Fibroblast of the aortic adventitia (primary cell): ENCODE measurements around the gene SERTAD4. TPM values are rescaled to one million over a fixed set of nuclear protein-coding genes. Genes with fewer than 3 reads are reported as not detected.

Experiments used
- DNase-seq: peaks from one replicate; pipeline ENCODE4 v3.0.0-alpha.2; 2010; ENCODE audit warnings: low read depth
- H3K4me3 ChIP-seq: 2 replicates; pipeline ENCODE4 v1.5.1; 2011; ENCODE audit warnings: low read depth, mild to moderate bottlenecking, control low read depth, low read length, moderate library complexity
- CTCF ChIP-seq: IDR thresholded peaks from 2 replicates; pipeline ENCODE4 v1.5.1; 2011; ENCODE audit warnings: mild to moderate bottlenecking, low read length, control low read depth, inconsistent platforms; ENCODE audit not compliant: insufficient read depth
- total RNA-seq: library from RNA; depleted of rRNA; stranded (reverse); fragments of >200 nt; gene quantifications from 2 replicates; pipeline ENCODE4 v1.2.3, GENCODE V29; 2012; ENCODE audit warnings: low replicate concordance

Gene SERTAD4
- total RNA-seq, 1 donor, result 16.7 TPM

- TF ChIP-seq CTCF, result peak; percentile 17
- no peak overlapping the region for H3K4me3 ChIP-seq
- peak; percentile 18 for DNase-seq
Observed at GRCh38 chr1:210200124-210200736, 32.4 kb upstream of the SERTAD4 start.

GRCh38 chr1:210201681-210202080, 30.9 kb upstream of the SERTAD4 start:
- no peak for DNase-seq
- no peak for TF ChIP-seq CTCF
- H3K4me3 ChIP-seq, result no peak overlapping the region

- TF ChIP-seq CTCF, result no peak
- no peak overlapping the region for H3K4me3 ChIP-seq
- no peak for DNase-seq
Observed at GRCh38 chr1:210207597-210208450, 24.8 kb upstream of the SERTAD4 start.

- no peak overlapping the region for H3K4me3 ChIP-seq
- TF ChIP-seq CTCF, result no peak
- DNase-seq, result no peak
Observed at GRCh38 chr1:210213335-210213734, 19.3 kb upstream of the SERTAD4 start.

GRCh38 chr1:210214573-210215409, 17.8 kb upstream of the SERTAD4 start:
- TF ChIP-seq CTCF, result no peak
- no peak overlapping the region for H3K4me3 ChIP-seq
- DNase-seq, result no peak

GRCh38 chr1:210217482-210217881, 15.1 kb upstream of the SERTAD4 start:
- no peak overlapping the region for H3K4me3 ChIP-seq
- no peak for TF ChIP-seq CTCF
- no peak for DNase-seq
